HEK293T (cell line): Measurements from ENCODE around the gene ERAP2.
"Not testable (repeated sequence)": the region's sequence is repeated elsewhere in the genome, so short reads cannot be mapped to it uniquely, and the experiment has no call there.

Experiments
- CTCF ChIA-PET: fragments of 350-600 bp; formaldehyde crosslinking; extraction: SDS; loops from one replicate; lab custom pipeline; 2021; ENCODE audit warnings: antibody characterized with exemption, inconsistent platforms; lab: Yijun Ruan, JAX
- POLR2A ChIA-PET: fragments of 350-600 bp; formaldehyde crosslinking; extraction: SDS; loops from one replicate; lab custom pipeline; 2020; ENCODE audit warnings: antibody characterized with exemption, inconsistent platforms; lab: Yijun Ruan, JAX
- DNase-seq: peaks from one replicate; pipeline ENCODE4 v3.0.0; 2012; ENCODE audit warnings: mixed read lengths; ENCODE audit errors: extremely low spot score
- ARNT ChIP-seq: fragments of 450-650 bp; IDR thresholded peaks from 2 replicates; pipeline ENCODE4 v1.6.1; 2017; ENCODE audit warnings: mild to moderate bottlenecking
- BHLHE40 ChIP-seq: fragments of 450-650 bp; IDR thresholded peaks from 2 replicates; pipeline ENCODE4 v1.6.1; 2016; ENCODE audit warnings: mild to moderate bottlenecking, moderate library complexity, borderline replicate concordance
- CTBP1 ChIP-seq: fragments of 450-650 bp; IDR thresholded peaks from 2 replicates; pipeline ENCODE4 v1.6.1; 2016; ENCODE audit warnings: borderline replicate concordance
- ELF4 ChIP-seq: fragments of 450-650 bp; IDR thresholded peaks from 2 replicates; pipeline ENCODE4 v1.6.1; 2017; ENCODE audit warnings: antibody characterized with exemption
- FOXA1 ChIP-seq: fragments of 450-650 bp; IDR thresholded peaks from 2 replicates; pipeline ENCODE4 v1.6.1; 2016; ENCODE audit warnings: mild to moderate bottlenecking
- FOXK2 ChIP-seq: fragments of 450-650 bp; IDR thresholded peaks from 2 replicates; pipeline ENCODE4 v1.6.1; 2016; ENCODE audit warnings: mild to moderate bottlenecking
- FOXM1 ChIP-seq: fragments of 450-650 bp; IDR thresholded peaks from 2 replicates; pipeline ENCODE4 v1.6.1; 2017; ENCODE audit warnings: mild to moderate bottlenecking, borderline replicate concordance
- HDGF ChIP-seq: fragments of 450-650 bp; IDR thresholded peaks from 2 replicates; pipeline ENCODE4 v1.6.1; 2017; ENCODE audit warnings: antibody characterized with exemption, borderline replicate concordance
- L3MBTL2 ChIP-seq: fragments of 450-650 bp; conservative IDR thresholded peaks from 2 replicates; pipeline ENCODE4 v1.6.1; 2016; ENCODE audit warnings: mild to moderate bottlenecking
- LEF1 ChIP-seq: fragments of 450-650 bp; IDR thresholded peaks from 2 replicates; pipeline ENCODE4 v1.6.1; 2017; ENCODE audit warnings: mild to moderate bottlenecking, borderline replicate concordance
- NFRKB ChIP-seq: fragments of 450-650 bp; IDR thresholded peaks from 2 replicates; pipeline ENCODE4 v1.6.1; 2016; ENCODE audit warnings: mild to moderate bottlenecking, moderate library complexity
- SP1 ChIP-seq: fragments of 450-650 bp; IDR thresholded peaks from 2 replicates; pipeline ENCODE4 v1.6.1; 2017
- SUZ12 ChIP-seq: fragments of 450-650 bp; IDR thresholded peaks from 2 replicates; pipeline ENCODE4 v1.6.1; 2016; ENCODE audit warnings: mild to moderate bottlenecking
- TARDBP ChIP-seq: fragments of 450-650 bp; IDR thresholded peaks from 2 replicates; pipeline ENCODE4 v1.6.1; 2016
- ZNF384 ChIP-seq: fragments of 450-650 bp; IDR thresholded peaks from 2 replicates; pipeline ENCODE4 v1.6.1; 2016
- TF ChIP-seq, protein P1 (sequence below): fragments of 450-650 bp; IDR thresholded peaks from 2 replicates; pipeline ENCODE4 v1.6.1; 2016

ERAP2 gene

GRCh38 chr5:96928931-96929708 lies 52.8 kb downstream of the ERAP2 start:
- ChIA-PET CTCF (no interaction called here), POLR2A (no interaction called here)
- no peak for DNase-seq

DNA sequence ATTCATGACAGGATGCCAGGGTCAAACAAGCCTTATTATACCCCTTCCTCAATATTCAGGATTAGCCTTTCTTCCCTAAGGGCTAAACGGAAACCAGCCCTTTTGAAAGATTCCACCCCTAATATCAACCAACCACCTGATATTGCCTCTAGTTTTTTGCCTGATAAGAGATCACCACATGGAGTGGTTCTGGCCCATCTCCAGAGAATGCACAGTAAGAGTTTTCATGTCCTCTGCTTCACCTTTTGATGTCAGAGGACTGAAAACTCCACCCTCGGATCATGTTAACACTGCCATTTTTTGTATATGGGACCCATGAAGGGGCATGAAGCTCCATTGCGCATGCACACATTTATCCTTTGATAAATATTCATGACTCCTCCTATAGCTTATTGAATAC lies 53.8 kb downstream of the ERAP2 start:
- POLR2A ChIA-PET, result no interaction called here
- CTCF ChIA-PET, result no interaction called here

More at GRCh38 chr5:96928931-96929708, 52.8 kb downstream of the ERAP2 start:
- no peak for TF ChIP-seq SP1

DNA sequence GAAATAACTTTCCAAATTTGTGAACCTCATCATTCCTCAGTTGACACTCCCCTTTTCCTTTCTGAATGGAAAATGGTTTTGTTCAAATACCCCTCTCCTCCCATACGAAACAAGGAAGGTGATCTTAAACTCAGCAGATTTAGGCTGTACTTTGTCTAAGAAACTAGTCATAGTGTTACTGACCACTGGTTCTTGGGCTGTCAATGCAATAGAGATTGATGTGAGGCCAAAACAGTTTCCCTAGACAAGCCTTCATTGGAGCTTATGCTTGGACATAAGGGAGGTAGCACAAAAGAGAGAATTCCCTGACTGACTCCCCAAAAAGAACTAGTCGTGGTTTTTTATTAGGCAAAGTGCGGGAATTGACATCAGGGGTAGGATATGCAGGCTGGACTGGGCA lies 54.3 kb downstream of the ERAP2 start:
- TF ChIP-seq TARDBP, result no peak
- CTCF ChIA-PET, result no interaction called here
- DNase-seq, result no peak
- POLR2A ChIA-PET, result no interaction called here

More for the DNA sequence above, 53.8 kb downstream of the ERAP2 start:
- TF ChIP-seq FOXA1 (no peak), FOXM1 (no peak), L3MBTL2 (no peak), SP1 (no peak), NFRKB (no peak), CTBP1 (no peak), TARDBP (no peak), ARNT (no peak), SUZ12 (no peak)
- TF ChIP-seq, protein P1, sequence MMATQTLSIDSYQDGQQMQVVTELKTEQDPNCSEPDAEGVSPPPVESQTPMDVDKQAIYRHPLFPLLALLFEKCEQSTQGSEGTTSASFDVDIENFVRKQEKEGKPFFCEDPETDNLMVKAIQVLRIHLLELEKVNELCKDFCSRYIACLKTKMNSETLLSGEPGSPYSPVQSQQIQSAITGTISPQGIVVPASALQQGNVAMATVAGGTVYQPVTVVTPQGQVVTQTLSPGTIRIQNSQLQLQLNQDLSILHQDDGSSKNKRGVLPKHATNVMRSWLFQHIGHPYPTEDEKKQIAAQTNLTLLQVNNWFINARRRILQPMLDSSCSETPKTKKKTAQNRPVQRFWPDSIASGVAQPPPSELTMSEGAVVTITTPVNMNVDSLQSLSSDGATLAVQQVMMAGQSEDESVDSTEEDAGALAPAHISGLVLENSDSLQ, result no peak
- no peak for DNase-seq

- CTCF ChIA-PET, DNase-seq, POLR2A ChIA-PET: not testable (repeated sequence)
Measured at GRCh38 chr5:96931037-96931436, 54.7 kb downstream of the ERAP2 start.

DNA sequence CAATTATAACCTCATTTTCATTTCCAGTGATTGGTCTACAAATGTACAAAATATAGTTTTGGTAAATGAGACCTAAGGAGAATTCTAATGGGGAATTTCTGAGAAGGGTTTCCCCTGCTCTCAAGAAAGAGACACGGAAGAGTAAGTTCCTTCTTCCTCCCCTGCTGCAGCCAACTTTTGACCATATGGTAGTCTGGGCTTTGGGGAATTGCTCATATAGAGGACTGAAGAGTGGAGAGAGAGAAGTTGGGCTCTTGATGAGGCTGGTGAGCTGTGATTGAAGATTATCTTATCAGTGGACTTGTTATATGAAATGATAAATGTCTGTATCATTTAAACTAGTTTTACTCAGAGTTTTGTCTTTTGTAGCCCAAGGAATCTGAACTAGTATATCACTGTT lies 55.3 kb downstream of the ERAP2 start:
- TF ChIP-seq FOXK2 (no peak), HDGF (no peak), ARNT (no peak), LEF1 (no peak), CTBP1 (no peak), L3MBTL2 (no peak), ZNF384 (no peak), ELF4 (no peak), FOXM1 (no peak), BHLHE40 (no peak), SUZ12 (no peak), FOXA1 (no peak), NFRKB (no peak), SP1 (no peak), TARDBP (no peak)
- TF ChIP-seq, protein P1, result no peak
- CTCF ChIA-PET, result interaction anchor here (0.6 kb wide), 1 partner anchor 114 kb away, joined by 3 read pairs; no protein-coding TSS in a partner anchor
- no peak for DNase-seq
- POLR2A ChIA-PET, result interaction anchor here (0.9 kb wide), 1 partner anchor 9 kb away, joined by 3 read pairs; no protein-coding TSS in a partner anchor

- TF ChIP-seq NFRKB, result no peak
- no peak for TF ChIP-seq TARDBP
- no peak for TF ChIP-seq SUZ12
- TF ChIP-seq LEF1, result no peak
- TF ChIP-seq L3MBTL2, result no peak
- TF ChIP-seq HDGF, result no peak
- TF ChIP-seq FOXK2, result no peak
- no peak for TF ChIP-seq SP1
- TF ChIP-seq, protein P1, result no peak
- no peak for TF ChIP-seq ELF4
- no peak for TF ChIP-seq FOXM1
- no peak for TF ChIP-seq ZNF384
- no peak for TF ChIP-seq ARNT
- TF ChIP-seq CTBP1, result no peak
- no peak for TF ChIP-seq BHLHE40
- no peak for TF ChIP-seq FOXA1
- ChIA-PET POLR2A (interaction anchor here (0.9 kb wide), 1 partner anchor 9 kb away, joined by 3 read pairs; no protein-coding TSS in a partner anchor), CTCF (interaction anchor here (0.6 kb wide), 1 partner anchor 114 kb away, joined by 3 read pairs; no protein-coding TSS in a partner anchor)
- DNase-seq, result no peak
Measured at GRCh38 chr5:96932026-96932425, 55.7 kb downstream of the ERAP2 start.
